Choroid plexus epithelial cell (primary cell): Measurements from ENCODE around the gene ADGRE3.

ENCODE experiments used
- DNase-seq: peaks from one replicate; pipeline ENCODE4 v3.0.0-alpha.2; 2010; ENCODE audit warnings: low read depth
- H3K4me3 ChIP-seq: 2 replicates; pipeline ENCODE4 v1.5.1; 2011; ENCODE audit warnings: low read depth, mild to moderate bottlenecking, control low read depth, low read length, moderate library complexity
- CTCF ChIP-seq: conservative IDR thresholded peaks from 2 replicates; pipeline ENCODE4 v1.5.1; 2011; ENCODE audit warnings: low read depth, mild to moderate bottlenecking, control low read depth, inconsistent platforms, low read length, moderate library complexity

Gene ADGRE3

DNA sequence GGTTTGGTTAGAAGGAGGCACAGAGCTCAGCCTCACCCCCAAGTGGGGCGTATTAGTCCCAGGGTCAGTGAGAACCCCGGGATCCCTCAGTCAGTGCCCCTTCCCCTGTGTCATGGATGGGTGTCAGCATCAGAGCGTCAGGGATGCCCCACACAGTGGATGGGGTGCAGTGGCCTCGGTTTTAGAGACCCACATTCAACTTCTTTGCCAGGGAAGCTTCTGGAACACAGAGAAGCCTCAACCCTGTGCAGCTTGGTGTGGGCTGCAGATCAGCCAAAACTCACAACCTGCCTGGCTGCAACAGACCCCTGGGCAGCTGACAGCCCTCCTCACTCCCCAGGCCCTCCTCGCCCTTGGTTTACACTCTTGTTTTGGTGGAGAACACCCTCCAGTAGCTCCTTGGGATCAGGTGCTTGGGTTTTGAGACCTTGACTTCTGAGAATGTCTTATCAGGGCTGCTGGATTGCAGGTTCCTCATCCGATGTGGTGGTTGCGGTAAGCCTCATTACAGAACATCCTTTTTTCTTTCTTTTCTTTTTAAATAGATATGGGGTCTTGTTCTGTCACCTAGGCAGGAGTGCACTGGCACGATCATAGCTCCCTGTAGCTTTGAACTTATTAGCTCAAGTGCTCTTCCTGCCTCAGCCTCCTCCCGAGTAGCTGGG, 26.2 kb upstream of the ADGRE3 start:
- TF ChIP-seq CTCF: no peak
- no peak overlapping the region for H3K4me3 ChIP-seq
- DNase-seq: no peak

DNA sequence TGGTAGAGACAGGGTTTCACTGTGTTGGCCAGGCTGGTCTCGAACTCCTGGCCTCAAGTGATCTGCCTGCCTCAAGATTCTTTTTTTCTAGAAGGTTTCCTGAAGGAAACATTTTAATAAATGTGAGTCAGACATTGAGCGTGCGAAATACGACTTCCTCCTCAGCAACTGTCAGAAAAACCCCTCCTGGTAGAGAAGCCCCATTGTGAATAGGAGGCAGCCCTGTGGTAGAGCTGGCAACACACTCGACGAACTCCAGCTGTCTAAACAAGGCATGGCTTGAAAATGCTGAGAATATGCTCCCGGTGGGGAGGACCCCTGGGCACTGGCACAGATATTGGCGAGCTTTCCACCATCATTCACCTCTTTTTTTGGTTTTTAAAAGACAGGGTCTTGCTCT, 25.0 kb upstream of the ADGRE3 start:
- H3K4me3 ChIP-seq: no peak overlapping the region
- TF ChIP-seq CTCF: no peak
- DNase-seq: no peak

GRCh38 chr19:14695471-14695870, 20.8 kb upstream of the ADGRE3 start:
- no peak overlapping the region for H3K4me3 ChIP-seq
- TF ChIP-seq CTCF: no peak
- no peak for DNase-seq

DNA sequence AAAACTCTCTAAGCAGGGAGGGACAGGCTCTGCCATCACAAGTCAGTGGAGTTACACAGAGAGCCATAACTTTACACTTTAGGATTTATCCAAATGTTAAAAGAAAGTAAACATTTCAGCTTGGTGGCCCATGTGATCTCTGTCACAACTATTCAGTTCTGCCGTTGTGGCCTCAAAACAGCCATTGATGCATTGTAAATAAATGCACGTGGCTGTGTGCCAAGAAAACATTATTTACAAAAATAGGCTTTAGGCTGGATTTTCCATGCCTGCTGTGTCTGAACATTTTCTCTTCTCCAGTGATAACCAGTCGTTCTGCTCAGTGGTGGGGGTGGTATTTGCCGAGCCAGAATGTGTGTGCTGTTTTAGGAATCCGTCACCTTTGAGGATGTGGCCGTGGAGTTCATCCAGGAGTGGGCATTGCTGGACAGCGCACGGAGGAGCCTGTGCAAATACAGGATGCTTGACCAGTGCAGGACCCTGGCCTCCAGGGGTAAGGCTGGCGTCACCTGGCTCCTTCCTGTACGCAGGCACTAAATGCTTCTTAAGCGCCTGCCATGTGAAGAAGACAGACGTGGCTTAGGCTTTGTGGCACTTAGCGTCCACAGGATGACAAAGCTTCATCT, 20.1 kb upstream of the ADGRE3 start:
- H3K4me3 ChIP-seq: no peak overlapping the region
- DNase-seq: no peak
- TF ChIP-seq CTCF: no peak

DNA sequence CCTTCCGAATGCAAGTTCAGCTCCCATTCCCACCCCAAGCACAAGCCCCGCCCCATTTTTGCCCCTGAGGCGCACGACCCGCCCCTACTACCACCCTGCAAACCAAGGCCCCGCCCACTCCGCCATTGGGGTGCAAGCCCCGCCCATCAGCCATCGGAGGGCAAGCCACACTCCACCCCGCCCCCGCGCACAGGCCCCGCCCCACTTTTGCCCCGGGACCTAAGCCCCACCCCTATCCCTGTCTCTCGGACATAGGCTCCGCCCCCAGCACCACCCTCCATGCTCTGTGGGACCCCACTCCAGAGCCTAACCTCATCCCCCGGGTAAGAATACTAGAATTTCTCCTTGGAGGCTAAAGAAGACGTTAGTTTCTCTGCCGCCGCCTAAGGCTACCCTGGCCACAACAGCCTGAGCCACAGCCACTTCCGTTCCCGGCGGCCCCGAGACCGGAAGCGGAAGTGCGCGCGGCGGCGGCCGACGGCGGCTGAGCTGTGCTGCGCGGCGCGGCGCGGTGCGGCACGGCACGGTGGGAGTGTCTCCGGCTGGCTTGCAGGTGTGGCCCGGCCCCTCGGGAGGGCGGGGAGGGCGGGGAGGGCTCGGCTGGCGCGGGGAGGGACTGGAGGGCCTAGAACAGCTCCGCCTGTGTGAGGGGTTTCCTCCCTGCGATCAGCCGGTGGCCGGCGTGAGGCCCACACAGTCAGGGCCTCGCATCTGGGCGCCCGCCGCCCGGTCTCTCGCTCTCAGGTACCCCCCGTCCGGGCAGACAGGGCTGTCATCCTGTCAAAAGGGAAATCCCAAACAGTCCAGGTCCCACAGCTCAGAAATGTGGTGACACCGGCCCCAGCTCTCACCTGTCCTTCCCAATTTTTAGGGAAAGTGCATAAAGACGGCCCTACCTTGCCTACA, 15.2 kb upstream of the ADGRE3 start, which contains the start of gene ZNF333:
Gene ZNF333 (plus strand): TSS at position 451 of the 906 bp plus-strand sequence. CDS start 3,444 bp downstream, outside the sequence.
- peak within 1 kb of the TSS; percentile 71 for H3K4me3 ChIP-seq
- peak; percentile 92 for DNase-seq
- TF ChIP-seq CTCF: no peak

- peak; percentile 55 for TF ChIP-seq CTCF
- no peak overlapping the region for H3K4me3 ChIP-seq
- peak; percentile 53 for DNase-seq
Measured at GRCh38 chr19:14686411-14686810, 11.8 kb upstream of the ADGRE3 start.
